ENCODE results near the gene PPP1R9A.

Gene PPP1R9A

GRCh38 chr7:95269640-95270039, 362.2 kb downstream of the PPP1R9A start:
- no peak for DNase-seq

DNA sequence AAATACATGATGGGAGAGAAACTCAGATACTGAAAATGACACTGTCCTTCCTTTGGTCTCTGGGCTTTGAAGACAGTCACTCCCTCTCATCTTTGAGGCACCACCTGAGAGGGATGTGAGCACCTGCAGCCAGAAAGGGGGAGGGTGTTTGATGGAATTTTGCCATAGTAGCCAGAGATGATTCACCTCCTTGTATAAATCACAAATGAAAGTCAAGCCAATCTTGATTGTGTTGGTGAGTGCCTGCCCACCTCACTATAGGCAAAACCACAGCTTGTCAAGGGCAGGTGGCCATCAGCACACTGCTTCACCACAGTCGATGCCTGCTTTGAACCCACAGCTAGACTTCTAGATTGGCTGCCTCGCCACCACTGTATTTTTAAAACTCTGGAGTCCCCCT, 368.7 kb downstream of the PPP1R9A start:
- no peak for DNase-seq

DNA sequence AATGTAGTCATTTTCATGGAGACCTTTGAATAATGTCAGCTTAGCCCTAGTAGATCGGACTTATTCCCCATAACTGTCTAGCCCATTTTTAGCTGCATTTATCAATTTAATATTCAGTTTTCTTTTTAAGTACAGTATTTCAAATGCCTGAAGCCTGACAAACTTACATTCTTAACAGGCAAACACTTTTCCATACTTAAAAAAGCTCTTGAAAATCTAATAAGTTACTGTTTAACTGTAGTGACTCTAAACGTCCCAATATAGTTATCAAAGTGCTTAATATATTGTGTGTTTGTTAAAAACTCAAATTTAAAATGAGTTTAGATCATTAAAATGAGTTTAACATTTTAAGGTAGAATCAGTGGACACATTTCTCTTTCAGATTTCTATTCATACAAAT, 372.0 kb downstream of the PPP1R9A start:
- DNase-seq: no peak

DNA sequence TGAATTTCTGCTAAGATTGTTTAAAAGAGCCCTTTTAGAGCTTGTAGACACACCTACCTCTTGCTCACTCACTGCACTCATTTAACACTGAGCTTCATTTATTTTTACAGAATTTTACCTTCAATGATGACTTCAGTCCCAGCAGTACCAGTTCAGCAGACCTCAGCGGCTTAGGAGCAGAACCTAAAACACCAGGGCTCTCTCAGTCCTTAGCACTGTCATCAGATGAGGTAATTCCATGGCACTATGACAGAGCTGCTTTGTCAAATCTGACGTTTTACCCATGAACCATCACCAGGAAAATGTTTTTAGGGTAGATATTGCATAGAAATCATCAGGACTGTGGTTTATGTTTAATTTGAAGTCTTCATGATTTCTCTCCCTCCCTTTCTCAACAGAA, 378.7 kb downstream of the PPP1R9A start:
- DNase-seq: no peak

DNA sequence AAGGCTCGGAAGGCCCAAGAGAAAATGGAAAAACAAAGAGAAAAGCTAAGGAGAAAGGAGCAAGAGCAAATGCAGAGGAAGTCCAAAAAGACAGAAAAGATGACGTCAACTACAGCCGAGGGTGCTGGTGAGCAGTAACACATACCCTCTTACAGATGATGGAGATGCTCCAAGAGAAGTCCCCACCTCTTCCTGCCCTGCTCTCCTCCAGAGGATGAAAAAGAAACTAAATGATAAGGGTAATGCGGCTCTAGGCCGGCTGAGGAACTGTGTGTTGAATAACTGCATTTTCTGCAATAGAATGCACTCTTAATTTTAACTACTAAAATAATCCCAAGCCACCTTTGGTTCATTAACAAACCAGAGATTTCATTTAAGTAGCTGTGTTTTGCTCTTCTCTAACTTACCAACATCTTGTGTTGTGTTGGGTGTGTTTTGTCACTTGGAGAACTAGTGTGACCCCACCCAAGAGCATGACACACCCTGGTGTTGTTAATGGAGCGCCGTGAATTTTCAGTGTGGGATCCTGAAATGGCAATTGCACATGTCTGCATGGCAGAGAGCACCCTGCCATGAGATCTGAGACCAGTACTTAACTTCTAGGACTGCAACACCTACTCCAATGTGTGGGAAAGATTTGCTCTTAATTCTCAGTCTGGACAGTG, 382.9 kb downstream of the PPP1R9A start:
- no peak for DNase-seq

DNA sequence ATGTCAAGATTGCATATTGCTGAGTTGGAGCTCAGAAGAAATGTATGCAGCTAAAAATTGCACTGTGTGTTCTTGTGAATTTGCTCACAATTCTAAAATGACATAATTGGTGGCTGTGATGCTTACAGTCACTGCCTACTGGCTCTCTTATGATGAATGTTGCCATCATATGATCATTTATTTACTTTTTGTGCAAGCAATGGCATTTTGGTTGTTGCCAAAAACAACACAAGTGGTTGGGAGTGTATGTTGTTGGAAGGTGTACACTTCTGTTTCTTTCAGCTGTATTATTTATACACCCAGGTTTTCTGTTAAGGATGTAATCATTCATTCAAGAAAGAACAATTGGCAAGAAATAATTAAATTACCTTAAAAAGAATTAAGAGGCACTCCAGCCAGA, 388.0 kb downstream of the PPP1R9A start:
- no peak for DNase-seq

DNA sequence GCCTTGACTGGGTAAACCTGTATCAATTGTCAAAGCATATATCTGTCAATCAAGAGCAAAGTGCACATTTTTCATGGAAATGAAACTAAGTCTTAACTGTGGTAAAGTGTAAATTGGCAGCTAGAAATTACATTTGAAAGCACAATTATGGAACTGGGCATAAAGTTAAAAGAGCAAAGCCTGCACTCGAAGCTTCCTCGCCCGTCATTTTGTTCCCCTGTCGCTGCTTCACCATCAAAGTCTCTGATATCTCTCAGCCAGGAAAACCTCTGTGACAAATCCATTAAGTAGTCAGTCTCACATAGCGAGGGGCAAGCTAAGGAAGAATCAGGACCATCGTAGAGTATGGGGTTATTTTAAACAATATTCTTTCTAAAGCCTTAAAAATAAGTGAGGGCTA, 389.1 kb downstream of the PPP1R9A start:
- no peak for DNase-seq

- no peak for DNase-seq
Measured at GRCh38 chr7:95297041-95297440, 389.6 kb downstream of the PPP1R9A start.

DNA sequence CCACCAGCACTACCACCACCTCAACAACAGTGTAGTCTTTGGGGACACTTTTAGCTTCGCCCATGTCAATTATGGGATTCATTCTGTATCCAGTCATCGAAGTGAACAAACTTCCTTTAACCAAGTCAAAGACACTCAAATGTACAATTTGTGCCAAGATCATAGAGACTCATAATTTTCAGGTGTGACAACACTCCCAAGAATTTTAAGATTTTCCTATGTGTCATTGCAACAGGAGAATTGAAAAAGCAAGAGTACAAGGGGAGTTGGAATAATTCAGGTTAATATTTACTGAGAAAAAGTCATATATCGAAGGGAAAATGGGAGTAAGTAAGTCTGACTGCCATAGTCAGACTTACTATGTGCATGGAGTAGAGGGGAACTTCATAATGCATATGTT, 390.7 kb downstream of the PPP1R9A start:
- no peak for DNase-seq

GRCh38 chr7:95303013-95303905, 395.9 kb downstream of the PPP1R9A start:
- no peak for DNase-seq

DNA sequence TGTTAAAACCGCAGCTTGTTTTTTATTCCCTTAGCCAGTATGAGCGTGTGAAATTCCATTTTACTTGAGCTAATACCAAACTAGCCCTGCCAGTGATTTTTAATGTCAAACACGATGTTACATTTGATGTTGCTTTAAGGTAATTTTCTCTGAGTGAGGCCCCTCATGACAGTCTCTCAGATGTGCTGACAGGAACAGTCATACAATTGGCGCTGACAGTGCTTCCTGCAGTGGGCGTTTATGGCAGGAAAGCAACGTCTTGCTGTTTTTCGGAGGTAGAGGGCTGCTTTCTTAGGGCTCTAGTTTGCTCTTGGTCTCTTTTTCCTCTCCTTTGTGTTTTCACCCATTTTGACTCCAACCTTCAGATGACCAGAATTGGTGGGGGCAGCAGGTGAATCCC, 397.6 kb downstream of the PPP1R9A start:
- no peak for DNase-seq

DNA sequence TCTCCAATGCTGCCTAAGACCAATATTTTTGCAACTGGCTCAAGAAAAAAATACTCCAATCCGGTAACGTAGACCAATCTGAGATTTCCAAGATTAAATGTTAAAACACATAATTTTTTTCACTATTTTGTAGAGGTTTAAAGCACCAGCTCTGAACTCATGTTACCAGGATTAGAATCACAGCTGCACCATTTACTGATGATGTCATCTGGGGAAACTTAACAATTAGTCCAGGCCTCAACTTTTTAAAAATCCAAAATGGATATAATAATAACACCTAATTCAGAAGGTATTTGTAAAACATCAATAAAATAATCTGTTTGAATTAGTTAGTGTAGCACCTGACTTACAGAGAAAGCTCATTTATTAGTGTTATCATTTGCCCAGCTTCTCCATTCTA, 402.6 kb downstream of the PPP1R9A start:
- no peak for DNase-seq

DNA sequence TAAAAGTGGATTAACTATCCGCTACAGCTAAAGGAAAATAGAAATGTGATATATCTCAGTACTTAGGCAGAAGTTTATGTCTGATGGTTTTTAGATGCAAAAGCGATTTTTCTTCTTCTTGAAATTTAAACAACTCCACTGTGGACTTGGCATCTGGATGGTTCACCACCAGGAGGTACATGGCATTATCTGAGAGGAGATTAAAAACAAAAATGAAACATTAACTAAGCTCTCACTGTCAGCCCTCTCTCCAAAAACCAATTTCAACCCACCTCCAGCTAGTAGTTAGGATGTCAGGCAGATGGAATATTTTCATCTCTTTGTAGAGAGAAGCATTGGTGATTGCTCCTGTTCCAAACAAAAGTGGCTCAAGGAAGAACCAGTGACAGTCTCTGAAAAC, 404.0 kb downstream of the PPP1R9A start:
- no peak for DNase-seq

DNA sequence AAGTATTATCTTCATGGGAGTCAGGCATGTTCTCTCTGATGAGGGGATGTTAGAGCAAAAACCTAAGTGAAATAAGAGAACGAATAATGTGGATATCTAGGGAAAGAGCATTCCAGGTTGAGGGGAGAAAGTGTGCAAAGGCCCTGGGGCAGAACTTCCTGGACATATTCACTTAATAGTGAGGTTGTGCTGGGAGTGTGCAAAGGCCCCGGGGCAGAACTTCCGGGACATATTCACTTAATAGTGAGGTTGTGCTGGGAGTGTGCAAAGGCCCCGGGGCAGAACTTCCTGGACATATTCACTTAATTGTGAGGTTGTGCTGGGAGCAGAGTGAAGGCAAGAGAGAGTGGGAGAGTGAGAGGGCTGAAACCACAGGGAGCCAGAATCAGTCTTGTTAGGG, 405.2 kb downstream of the PPP1R9A start:
- DNase-seq: no peak

DNA sequence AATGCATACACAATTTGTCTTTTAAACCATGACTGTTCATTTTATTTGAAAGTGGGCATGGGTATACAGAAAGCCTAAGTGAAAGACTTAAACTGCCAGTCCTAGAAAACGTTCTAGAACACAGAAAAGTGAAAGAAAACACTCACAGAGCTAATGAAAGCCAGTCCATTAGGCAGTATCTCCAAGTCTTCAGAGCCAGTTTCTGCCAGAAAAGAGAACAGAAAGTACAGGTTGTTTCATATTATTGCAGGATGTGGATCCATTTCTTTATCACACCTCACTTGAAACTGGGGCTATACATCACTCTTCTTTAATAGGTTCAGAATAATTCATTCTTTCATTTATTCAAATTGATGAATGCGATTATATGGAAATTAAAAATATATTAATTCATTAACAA, 409.2 kb downstream of the PPP1R9A start:
- DNase-seq: no peak

DNA sequence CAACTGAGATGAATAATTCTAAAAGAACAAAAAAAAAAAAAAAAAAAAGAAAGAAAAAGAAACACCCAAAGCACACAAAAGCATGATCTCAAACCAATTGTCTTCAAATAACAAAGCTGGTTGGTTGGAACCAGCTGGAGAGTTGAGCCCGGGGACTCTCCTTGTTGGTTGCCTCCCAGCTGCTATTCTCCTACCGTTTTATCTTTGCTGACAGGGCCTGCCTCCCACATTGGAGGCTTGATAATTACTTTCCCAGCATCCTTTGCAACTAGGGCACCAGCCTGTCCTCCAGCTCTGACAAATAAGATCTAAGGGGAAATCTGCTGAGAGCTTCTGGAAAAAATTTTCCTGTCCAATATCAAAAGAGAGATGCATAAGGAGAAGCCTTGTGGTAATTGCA, 410.2 kb downstream of the PPP1R9A start:
- DNase-seq: no peak

DNA sequence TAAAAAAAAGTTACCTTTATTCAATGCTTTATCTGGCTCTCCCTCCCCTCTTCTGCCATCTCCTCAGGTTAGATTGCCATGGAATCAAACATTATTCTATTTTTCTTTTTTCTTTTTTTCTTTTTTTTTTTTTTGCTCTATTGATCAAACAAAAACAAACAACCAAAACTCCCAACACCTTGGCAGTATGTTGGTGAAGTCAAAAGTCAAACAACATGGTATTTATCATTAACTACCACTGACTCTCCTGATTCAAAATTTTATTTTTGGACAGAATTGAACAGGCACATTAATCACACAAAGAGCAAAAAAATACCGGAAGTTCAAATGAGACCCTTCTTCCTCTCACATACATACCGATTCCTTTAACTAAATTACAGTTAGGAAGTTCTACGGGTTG, 410.6 kb downstream of the PPP1R9A start:
- no peak for DNase-seq

GRCh38 chr7:95318501-95319100, 411.2 kb downstream of the PPP1R9A start:
- DNase-seq: no peak

- no peak for DNase-seq
Measured at GRCh38 chr7:95319570-95319969, 412.2 kb downstream of the PPP1R9A start.

- DNase-seq: no peak
Measured at GRCh38 chr7:95320651-95321050, 413.3 kb downstream of the PPP1R9A start.

DNA sequence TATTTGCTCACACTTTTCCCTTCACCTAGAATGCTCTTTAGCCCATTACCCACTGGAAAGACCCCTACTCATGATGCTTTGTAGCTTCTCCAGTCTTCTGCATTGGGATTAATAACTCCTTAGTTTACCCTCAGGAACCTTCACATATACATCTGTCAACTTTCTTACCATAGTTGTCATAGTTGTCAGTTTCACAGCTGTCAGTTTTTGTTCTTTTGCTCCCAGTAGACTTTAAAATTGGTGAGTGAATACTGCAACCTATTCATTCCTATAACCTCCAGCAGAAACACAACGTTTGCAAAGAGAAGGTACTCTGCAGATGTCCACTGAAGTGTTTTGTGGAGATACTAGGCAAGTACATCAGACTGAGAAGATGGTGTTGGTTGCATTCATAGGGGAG, 414.3 kb downstream of the PPP1R9A start:
- DNase-seq: no peak

- no peak for DNase-seq
Measured at GRCh38 chr7:95322396-95322795, 415.0 kb downstream of the PPP1R9A start.

GRCh38 chr7:95322854-95323253, 415.5 kb downstream of the PPP1R9A start:
- DNase-seq: no peak

Data from NK-92 treated with Interleukin-12 subunit alpha and Interleukin-12 subunit beta, amount 100 ng/mL, for 24 hours (cell line).